Hematopoietic multipotent progenitor cell treated with erythropoietin and hydrocortisone succinate and interleukin-3 and kit ligand, for 17 days (in vitro differentiated cells): ENCODE data around the gene NUP160.
"Not testable (repeated sequence)": the region's sequence is repeated elsewhere in the genome, so short reads cannot be mapped to it uniquely, and the experiment has no call there.

ENCODE experiments used
- DNase-seq: peaks from one replicate; pipeline ENCODE4 v3.0.0-alpha.2; 2015; ENCODE audit warnings: low spot score

The NUP160 gene

GRCh38 chr11:47863898-47864430 is 15.8 kb upstream of the NUP160 start:
- no peak for DNase-seq

- no peak for DNase-seq
Observed at GRCh38 chr11:47863189-47863897, 15.2 kb upstream of the NUP160 start.

GRCh38 chr11:47861728-47862127 is 13.6 kb upstream of the NUP160 start:
- peak; percentile 24 for DNase-seq

- DNase-seq = no peak
Observed at GRCh38 chr11:47860536-47860935, 12.4 kb upstream of the NUP160 start.

- no peak for DNase-seq
Observed at GRCh38 chr11:47857892-47858543, 9.9 kb upstream of the NUP160 start.

- no peak for DNase-seq
Observed at GRCh38 chr11:47857485-47857884, 9.3 kb upstream of the NUP160 start.

- peak; percentile 29 for DNase-seq
Observed at GRCh38 chr11:47856186-47856585, 8.0 kb upstream of the NUP160 start.

- no peak for DNase-seq
Observed at GRCh38 chr11:47854667-47855066, 6.5 kb upstream of the NUP160 start.

- no peak for DNase-seq
Observed at GRCh38 chr11:47852053-47852452, 3.9 kb upstream of the NUP160 start.

- DNase-seq = no peak
Observed at GRCh38 chr11:47850337-47850736, 2.2 kb upstream of the NUP160 start.

- DNase-seq = no peak
Observed at GRCh38 chr11:47848700-47849155, 578 bp upstream of the NUP160 start.

- DNase-seq = no peak
Observed at GRCh38 chr11:47847537-47847891, 636 bp downstream of the NUP160 start.

GRCh38 chr11:47846998-47847397 is 1.2 kb downstream of the NUP160 start:
- no peak for DNase-seq

GRCh38 chr11:47843361-47844055 is 4.6 kb downstream of the NUP160 start:
- no peak for DNase-seq

- no peak for DNase-seq
Observed at GRCh38 chr11:47842749-47843148, 5.4 kb downstream of the NUP160 start.

- DNase-seq = no peak
Observed at GRCh38 chr11:47837929-47838328, 10.2 kb downstream of the NUP160 start.

GRCh38 chr11:47837292-47837691 is 10.9 kb downstream of the NUP160 start:
- DNase-seq = no peak

- not testable (repeated sequence) for DNase-seq
Observed at GRCh38 chr11:47830013-47830412, 18.1 kb downstream of the NUP160 start.

- DNase-seq = no peak
Observed at GRCh38 chr11:47828284-47828683, 19.9 kb downstream of the NUP160 start.

GRCh38 chr11:47822664-47823063 is 25.5 kb downstream of the NUP160 start:
- not testable (repeated sequence) for DNase-seq

GRCh38 chr11:47819743-47820142 is 28.4 kb downstream of the NUP160 start:
- DNase-seq = no peak

GRCh38 chr11:47800759-47801158 is 47.4 kb downstream of the NUP160 start:
- no peak for DNase-seq

- DNase-seq = no peak
Observed at GRCh38 chr11:47797633-47798032, 50.5 kb downstream of the NUP160 start.
